ENCODE results near the gene GK2.

Gene GK2

GRCh38 chr4:79442422-79442821 lies 34.4 kb upstream of the GK2 start:
- H3K9ac ChIP-seq (ENCODE audit: low read length) = no peak overlapping the region
- no peaks in the 10 kb centered on the region for H3K36me3 ChIP-seq (ENCODE audit: low read length)
- H3K4me2 ChIP-seq (ENCODE audit: low read depth, low read length, poor library complexity, severe bottlenecking) = no peak overlapping the region
- H2AFZ ChIP-seq (ENCODE audit: low read depth, low read length, severe bottlenecking) = no peak overlapping the region
- H4K20me1 ChIP-seq (ENCODE audit: low read depth, low read length) = no peaks in the 10 kb centered on the region
- no peak overlapping the region for H3K27ac ChIP-seq (ENCODE audit: low read depth, low read length)
- no peaks in the 10 kb centered on the region for H3K9me3 ChIP-seq (ENCODE audit: insufficient read depth, low read length)
- H3K9me2 ChIP-seq (replicated peaks; ENCODE audit: insufficient read depth, low read length) = no peaks in the 10 kb centered on the region
- TF ChIP-seq CTCF (IDR thresholded peaks at IDR 0.05; ENCODE audit: insufficient read depth, low read length, poor library complexity, severe bottlenecking) = no peak
- no peak for TF ChIP-seq EZH2phosphoT487 (conservative IDR thresholded peaks at IDR 0.05; ENCODE audit: low read length)
- H3K4me3 ChIP-seq (ENCODE audit: insufficient read depth, low read length, poor library complexity, severe bottlenecking) = no peak overlapping the region
- H3K27me3 ChIP-seq (ENCODE audit: low read length) = no peaks in the 10 kb centered on the region
- no peaks in the 10 kb centered on the region for H3K79me2 ChIP-seq (ENCODE audit: insufficient read depth, low read length)
- H3F3A ChIP-seq (ENCODE audit: insufficient read depth) = no peaks in the 10 kb centered on the region

GRCh38 chr4:79439489-79439888 lies 31.5 kb upstream of the GK2 start:
- no peaks in the 10 kb centered on the region for H3K9me2 ChIP-seq (replicated peaks; ENCODE audit: insufficient read depth, low read length)
- no peaks in the 10 kb centered on the region for H3K79me2 ChIP-seq (ENCODE audit: insufficient read depth, low read length)
- H3K36me3 ChIP-seq (ENCODE audit: low read length) = no peaks in the 10 kb centered on the region
- H3K9me3 ChIP-seq (ENCODE audit: insufficient read depth, low read length) = no peaks in the 10 kb centered on the region
- H3K9ac ChIP-seq (ENCODE audit: low read length) = no peak overlapping the region
- no peak overlapping the region for H3K27ac ChIP-seq (ENCODE audit: low read depth, low read length)
- H3K4me2 ChIP-seq (ENCODE audit: low read depth, low read length, poor library complexity, severe bottlenecking) = no peak overlapping the region
- no peaks in the 10 kb centered on the region for H4K20me1 ChIP-seq (ENCODE audit: low read depth, low read length)
- H3F3A ChIP-seq (ENCODE audit: insufficient read depth) = no peaks in the 10 kb centered on the region
- H3K4me3 ChIP-seq (ENCODE audit: insufficient read depth, low read length, poor library complexity, severe bottlenecking) = no peak overlapping the region
- H2AFZ ChIP-seq (ENCODE audit: low read depth, low read length, severe bottlenecking) = no peak overlapping the region
- no peaks in the 10 kb centered on the region for H3K27me3 ChIP-seq (ENCODE audit: low read length)
- TF ChIP-seq EZH2phosphoT487 (conservative IDR thresholded peaks at IDR 0.05; ENCODE audit: low read length) (no peak), CTCF (IDR thresholded peaks at IDR 0.05; ENCODE audit: insufficient read depth, low read length, poor library complexity, severe bottlenecking) (no peak)

GRCh38 chr4:79431839-79432238 lies 23.8 kb upstream of the GK2 start:
- Histone ChIP-seq H3F3A (ENCODE audit: insufficient read depth) (no peaks in the 10 kb centered on the region), H3K27ac (ENCODE audit: low read depth, low read length) (no peak overlapping the region), H3K27me3 (ENCODE audit: low read length) (no peaks in the 10 kb centered on the region), H2AFZ (ENCODE audit: low read depth, low read length, severe bottlenecking) (no peak overlapping the region), H3K79me2 (ENCODE audit: insufficient read depth, low read length) (no peaks in the 10 kb centered on the region), H3K4me2 (ENCODE audit: low read depth, low read length, poor library complexity, severe bottlenecking) (no peak overlapping the region), H3K4me3 (ENCODE audit: insufficient read depth, low read length, poor library complexity, severe bottlenecking) (no peak overlapping the region), H3K9me3 (ENCODE audit: insufficient read depth, low read length) (no peaks in the 10 kb centered on the region), H3K36me3 (ENCODE audit: low read length) (no peaks in the 10 kb centered on the region), H3K9ac (ENCODE audit: low read length) (no peak overlapping the region), H3K9me2 (replicated peaks; ENCODE audit: insufficient read depth, low read length) (no peaks in the 10 kb centered on the region), H4K20me1 (ENCODE audit: low read depth, low read length) (no peaks in the 10 kb centered on the region)
- no peak for TF ChIP-seq EZH2phosphoT487 (conservative IDR thresholded peaks at IDR 0.05; ENCODE audit: low read length)
- TF ChIP-seq CTCF (IDR thresholded peaks at IDR 0.05; ENCODE audit: insufficient read depth, low read length, poor library complexity, severe bottlenecking) = no peak
